Right lobe of liver (tissue), 4 donors: ENCODE measurements around the gene PEAR1.

Source experiments
- CTCF ChIP-seq, 4 donors: fragments of 200-600 bp in 3 of 4; fragments of 450-650 bp in 1 of 4; IDR thresholded peaks; one replicate each; pipeline versions ENCODE4 v1.5.1 to v1.8.0; 2016 to 2022; ENCODE audit warnings: antibody characterized with exemption in 4 of 4, mild to moderate bottlenecking in 2 of 4
- POLR2A ChIP-seq: fragments of 450-650 bp; IDR thresholded peaks from one replicate; pipeline ENCODE4 v1.6.1; 2017; ENCODE audit warnings: antibody characterized with exemption, mild to moderate bottlenecking
- donor health status: DM: no; HTN: no; CAD: no.
- donor health status: DM: no; HTN: no; CAD: no.
- donor health status: DM: no; HTN: yes; CAD: no.

- TF ChIP-seq POLR2A: no peak
- no peak for TF ChIP-seq CTCF (IDR thresholded peaks at IDR 0.05)
These were observed 18.2 kb downstream of the PEAR1 start for GRCh38 chr1:156911577-156912298.
